ENCODE results near the gene TMEM129.

Gene TMEM129

GRCh38 chr4:1740021-1740545 lies 19.0 kb upstream of the TMEM129 start:
- peaks cover 8% of the 10 kb centered on the region for H3K9me3 ChIP-seq
- no peaks in the 10 kb centered on the region for H3K27me3 ChIP-seq
- H3K4me1 ChIP-seq (ENCODE audit: control insufficient read depth in 1 of 2, insufficient read depth in 1 of 2, low read depth in 1 of 2, low read length in 1 of 2) = no peaks in the 10 kb centered on the region
- H3K27ac ChIP-seq = peak overlapping the region; percentile 31
- no peak overlapping the region for H3K4me3 ChIP-seq (ENCODE audit: low read depth in 1 of 2, low read length in 1 of 2)
- no peak for TF ChIP-seq CTCF (IDR thresholded peaks at IDR 0.05)
- H3K36me3 ChIP-seq = peaks cover 99% of the 10 kb centered on the region

GRCh38 chr4:1739358-1739757 lies 18.2 kb upstream of the TMEM129 start:
- Histone ChIP-seq H3K27me3 (no peaks in the 10 kb centered on the region), H3K36me3 (peaks cover 99% of the 10 kb centered on the region), H3K9me3 (peaks cover 8% of the 10 kb centered on the region), H3K4me1 (ENCODE audit: control insufficient read depth in 1 of 2, insufficient read depth in 1 of 2, low read depth in 1 of 2, low read length in 1 of 2) (no peaks in the 10 kb centered on the region), H3K4me3 (ENCODE audit: low read depth in 1 of 2, low read length in 1 of 2) (no peak overlapping the region), H3K27ac (peak overlapping the region; percentile 13)
- no peak for TF ChIP-seq CTCF (IDR thresholded peaks at IDR 0.05)

- no peak overlapping the region for H3K4me3 ChIP-seq (ENCODE audit: low read depth in 1 of 2, low read length in 1 of 2)
- TF ChIP-seq CTCF (IDR thresholded peaks at IDR 0.05) = no peak
- peaks cover 99% of the 10 kb centered on the region for H3K36me3 ChIP-seq
- H3K9me3 ChIP-seq = peaks cover 8% of the 10 kb centered on the region
- no peak overlapping the region for H3K27ac ChIP-seq
- no peaks in the 10 kb centered on the region for H3K4me1 ChIP-seq (ENCODE audit: control insufficient read depth in 1 of 2, insufficient read depth in 1 of 2, low read depth in 1 of 2, low read length in 1 of 2)
- H3K27me3 ChIP-seq = no peaks in the 10 kb centered on the region
Measured at GRCh38 chr4:1738410-1738809, 17.3 kb upstream of the TMEM129 start.

GRCh38 chr4:1737666-1738065 lies 16.5 kb upstream of the TMEM129 start:
- peaks cover 8% of the 10 kb centered on the region for H3K9me3 ChIP-seq
- TF ChIP-seq CTCF (IDR thresholded peaks at IDR 0.05) = no peak
- H3K4me1 ChIP-seq (ENCODE audit: control insufficient read depth in 1 of 2, insufficient read depth in 1 of 2, low read depth in 1 of 2, low read length in 1 of 2) = no peaks in the 10 kb centered on the region
- H3K27me3 ChIP-seq = no peaks in the 10 kb centered on the region
- H3K36me3 ChIP-seq = peaks cover 99% of the 10 kb centered on the region
- no peak overlapping the region for H3K27ac ChIP-seq
- no peak overlapping the region for H3K4me3 ChIP-seq (ENCODE audit: low read depth in 1 of 2, low read length in 1 of 2)

GRCh38 chr4:1736812-1737211 lies 15.7 kb upstream of the TMEM129 start:
- no peaks in the 10 kb centered on the region for H3K4me1 ChIP-seq (ENCODE audit: control insufficient read depth in 1 of 2, insufficient read depth in 1 of 2, low read depth in 1 of 2, low read length in 1 of 2)
- H3K27me3 ChIP-seq = no peaks in the 10 kb centered on the region
- H3K36me3 ChIP-seq = peaks cover 99% of the 10 kb centered on the region
- no peak for TF ChIP-seq CTCF (IDR thresholded peaks at IDR 0.05)
- H3K9me3 ChIP-seq = peaks cover 8% of the 10 kb centered on the region
- H3K4me3 ChIP-seq (ENCODE audit: low read depth in 1 of 2, low read length in 1 of 2) = no peak overlapping the region
- no peak overlapping the region for H3K27ac ChIP-seq

GRCh38 chr4:1735215-1735614 lies 14.1 kb upstream of the TMEM129 start:
- Histone ChIP-seq H3K27me3 (no peaks in the 10 kb centered on the region), H3K4me1 (ENCODE audit: control insufficient read depth in 1 of 2, insufficient read depth in 1 of 2, low read depth in 1 of 2, low read length in 1 of 2) (no peaks in the 10 kb centered on the region), H3K27ac (no peak overlapping the region), H3K4me3 (ENCODE audit: low read depth in 1 of 2, low read length in 1 of 2) (no peak overlapping the region), H3K36me3 (peaks cover 99% of the 10 kb centered on the region), H3K9me3 (peaks cover 8% of the 10 kb centered on the region)
- no peak for TF ChIP-seq CTCF (IDR thresholded peaks at IDR 0.05)

Data from neutrophil (primary cell).